Stimulated activated naive B cell treated with anti-CD40 and anti-IgM and Interleukin-4, amounts not matched to agents 10 μg/mL and 1 μg/mL and 100 μg/mL, for 72 hours (primary cell): ENCODE data around the gene CFAP69.

Experiments
- ATAC-seq, 2 donors: fragments of 150-1000 bp; cut with Tn5 transposase; replicated peaks; 2 replicates each; pipeline ENCODE4 v1.10.0; 2021; ENCODE audit warnings: moderate library complexity in 1 of 2
- DNase-seq: peaks from one replicate; pipeline ENCODE4 v3.0.0; 2021
- H3K27ac Mint-ChIP-seq: one replicate; pipeline ENCODE4 v1.8.0; 2022; ENCODE audit warnings: mild to moderate bottlenecking, mixed read lengths
- H3K27me3 Mint-ChIP-seq, 2 donors: one replicate each; pipeline ENCODE4 v1.8.0; 2022; ENCODE audit warnings: mixed read lengths in 2 of 2
- H3K36me3 Mint-ChIP-seq, 2 donors: one replicate each; pipeline ENCODE4 v1.8.0; 2022; ENCODE audit warnings: mixed read lengths in 2 of 2, mild to moderate bottlenecking in 1 of 2
- H3K4me1 Mint-ChIP-seq, 2 donors: one replicate each; pipeline ENCODE4 v1.8.0; 2022; ENCODE audit warnings: mixed read lengths in 2 of 2, mild to moderate bottlenecking in 1 of 2
- H3K4me3 Mint-ChIP-seq, 2 donors: one replicate each; pipeline ENCODE4 v1.8.0; 2022; ENCODE audit warnings: mild to moderate bottlenecking in 2 of 2, mixed read lengths in 2 of 2, moderate library complexity in 1 of 2
- H3K9me3 Mint-ChIP-seq, 2 donors: one replicate each; pipeline ENCODE4 v1.8.0; 2022; ENCODE audit warnings: mixed read lengths in 2 of 2, mild to moderate bottlenecking in 1 of 2

CFAP69 gene

DNA sequence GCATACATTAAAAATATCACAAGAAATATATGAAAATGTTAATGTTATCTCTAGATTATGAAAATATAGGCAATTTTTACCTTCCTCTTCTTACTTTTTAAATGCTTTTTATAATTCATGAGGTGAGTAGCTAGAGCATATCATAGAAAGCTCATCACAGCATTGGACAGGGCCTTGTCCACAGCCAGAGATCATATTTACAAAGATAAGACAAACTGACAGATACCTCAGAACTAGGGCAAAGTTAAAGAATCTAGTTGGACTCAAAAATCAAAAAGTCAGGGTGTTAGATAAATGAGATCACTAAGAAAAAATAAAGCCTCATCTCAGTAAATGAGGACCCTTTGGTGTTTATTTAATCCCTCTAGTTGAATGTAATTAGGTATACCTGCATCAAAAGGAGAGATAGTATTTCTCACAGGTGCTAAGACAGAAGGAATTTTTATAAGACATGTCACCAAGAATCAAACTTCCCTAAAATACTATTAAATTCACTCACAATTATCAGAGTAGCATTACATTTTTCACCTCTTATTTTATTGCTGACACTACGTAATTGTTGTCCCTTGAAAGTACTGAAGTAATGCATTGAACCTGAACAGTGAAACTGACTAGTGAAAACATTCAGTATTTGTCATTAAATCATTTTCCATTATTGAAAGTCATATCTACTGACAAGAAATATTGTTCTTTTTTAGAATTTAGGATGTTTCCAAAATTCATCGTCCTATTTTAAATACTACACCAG is 25.6 kb downstream of the CFAP69 start:
- peaks cover 0 to 7% of the 10 kb centered on the region in 2 donors for H3K27me3 Mint-ChIP-seq
- ATAC-seq = no peak

DNA sequence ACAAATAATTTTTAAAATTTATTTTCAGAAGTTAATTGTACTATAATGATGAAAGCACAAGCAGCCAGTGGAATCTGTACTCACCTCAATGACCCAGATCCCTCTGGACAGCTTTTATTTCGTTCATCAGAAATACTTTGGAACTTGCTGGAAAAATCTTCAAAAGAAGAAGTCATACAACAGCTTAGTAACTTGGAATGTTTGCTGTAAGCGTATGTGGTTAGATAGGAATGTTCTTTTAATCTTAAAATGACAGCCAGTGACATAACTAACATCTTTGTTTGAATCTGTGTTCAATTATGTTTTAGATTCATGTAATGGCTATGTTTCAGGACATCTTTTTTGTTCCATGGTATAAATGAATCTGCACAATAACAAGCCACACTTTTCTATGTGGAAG is 26.8 kb downstream of the CFAP69 start:
- Mint-ChIP-seq H3K4me3 (no peak overlapping the region), H3K36me3 (no peaks in the 10 kb centered on the region), H3K9me3 (no peaks in the 10 kb centered on the region), H3K4me1 (no peaks in the 10 kb centered on the region), H3K27ac (no peak overlapping the region), H3K27me3 (peaks cover 0 to 7% of the 10 kb centered on the region in 2 donors)
- DNase-seq (no peak), ATAC-seq (no peak)

More for the DNA sequence above, 25.6 kb downstream of the CFAP69 start:
- DNase-seq = no peak
- Mint-ChIP-seq H3K36me3 (no peaks in the 10 kb centered on the region), H3K4me3 (no peak overlapping the region), H3K4me1 (no peaks in the 10 kb centered on the region), H3K9me3 (no peaks in the 10 kb centered on the region), H3K27ac (no peak overlapping the region)

DNA sequence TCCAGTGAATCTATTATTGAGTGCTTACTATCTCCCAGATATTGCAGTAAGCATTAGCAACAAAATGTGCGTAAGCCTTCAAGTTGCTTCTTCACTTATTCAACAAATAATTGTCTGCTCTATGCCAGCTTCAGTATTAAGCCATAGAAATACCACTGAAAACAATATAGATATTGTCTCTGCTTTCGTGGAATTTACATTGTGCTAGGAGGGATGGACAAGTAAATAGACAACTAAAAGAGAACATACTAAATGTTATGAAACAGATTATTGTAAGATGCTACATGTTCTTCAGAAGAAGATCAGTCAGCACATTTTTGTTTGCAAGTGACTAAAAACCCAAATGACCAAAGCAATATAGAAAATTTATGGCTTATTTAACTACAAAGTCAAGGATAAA is 27.3 kb downstream of the CFAP69 start:
- H3K27ac Mint-ChIP-seq = no peak overlapping the region
- no peak overlapping the region for H3K4me3 Mint-ChIP-seq
- peaks cover 0 to 7% of the 10 kb centered on the region in 2 donors for H3K27me3 Mint-ChIP-seq
- no peaks in the 10 kb centered on the region for H3K36me3 Mint-ChIP-seq
- H3K9me3 Mint-ChIP-seq = no peaks in the 10 kb centered on the region
- ATAC-seq = no peak
- H3K4me1 Mint-ChIP-seq = no peaks in the 10 kb centered on the region
- DNase-seq = no peak

DNA sequence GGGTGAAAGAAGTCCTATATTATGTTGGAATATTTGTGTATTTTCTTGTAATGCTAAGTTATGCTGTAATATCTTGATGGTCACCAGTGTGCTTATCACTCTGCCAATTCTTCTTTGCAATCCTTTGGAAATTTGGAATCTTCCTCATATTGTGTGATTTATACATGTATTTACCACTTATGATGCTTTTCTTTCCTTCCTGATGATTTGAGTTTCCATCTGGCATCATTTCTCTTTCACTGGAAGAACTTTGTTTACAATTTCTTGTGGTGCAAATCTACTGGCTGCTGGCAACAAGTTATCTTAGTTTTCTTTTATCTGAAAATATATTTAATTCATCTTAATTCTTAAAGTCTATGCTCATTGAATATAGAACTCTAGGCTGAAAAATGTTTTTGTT is 29.2 kb downstream of the CFAP69 start:
- Mint-ChIP-seq H3K4me3 (no peak overlapping the region), H3K27ac (no peak overlapping the region), H3K27me3 (peaks cover 0 to 7% of the 10 kb centered on the region in 2 donors), H3K36me3 (no peaks in the 10 kb centered on the region), H3K9me3 (no peaks in the 10 kb centered on the region), H3K4me1 (no peaks in the 10 kb centered on the region)
- DNase-seq (no peak), ATAC-seq (no peak)

DNA sequence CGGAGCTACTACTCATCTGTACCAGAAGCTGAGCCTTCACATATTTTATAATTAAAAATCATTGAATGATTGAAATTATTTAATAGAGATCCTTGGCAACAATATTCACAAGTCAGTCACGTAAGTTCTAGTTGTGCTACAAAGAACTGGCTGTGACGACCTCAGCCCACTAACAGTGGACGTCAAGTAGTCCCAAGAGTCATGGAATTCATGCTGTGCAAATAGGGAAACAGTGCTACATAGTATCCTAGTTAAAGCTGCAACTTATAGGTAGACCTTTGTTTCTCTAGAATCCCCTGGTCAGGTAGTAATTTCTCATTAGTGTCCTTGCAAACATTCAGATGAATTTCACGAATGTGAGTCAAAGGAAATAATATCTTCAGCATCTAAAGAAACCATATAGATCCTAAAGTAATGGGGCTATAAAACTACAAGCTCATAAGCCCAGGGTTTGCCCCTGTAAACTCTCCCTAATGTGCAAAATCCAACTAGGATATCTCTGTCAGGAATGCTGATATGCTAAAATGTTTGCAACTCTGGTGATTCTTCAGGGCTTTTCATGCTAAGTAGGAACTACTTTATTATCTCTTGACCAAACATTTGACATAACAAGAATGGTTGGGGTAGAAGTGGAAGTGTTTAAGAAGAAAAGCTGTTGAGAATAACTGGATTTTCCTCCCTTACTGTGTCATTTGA is 31.2 kb downstream of the CFAP69 start:
- no peaks in the 10 kb centered on the region for H3K27me3 Mint-ChIP-seq
- no peak for DNase-seq
- H3K36me3 Mint-ChIP-seq = no peaks in the 10 kb centered on the region
- no peak overlapping the region for H3K27ac Mint-ChIP-seq
- no peaks in the 10 kb centered on the region for H3K9me3 Mint-ChIP-seq
- no peaks in the 10 kb centered on the region for H3K4me1 Mint-ChIP-seq
- no peak overlapping the region for H3K4me3 Mint-ChIP-seq
- ATAC-seq = no peak

DNA sequence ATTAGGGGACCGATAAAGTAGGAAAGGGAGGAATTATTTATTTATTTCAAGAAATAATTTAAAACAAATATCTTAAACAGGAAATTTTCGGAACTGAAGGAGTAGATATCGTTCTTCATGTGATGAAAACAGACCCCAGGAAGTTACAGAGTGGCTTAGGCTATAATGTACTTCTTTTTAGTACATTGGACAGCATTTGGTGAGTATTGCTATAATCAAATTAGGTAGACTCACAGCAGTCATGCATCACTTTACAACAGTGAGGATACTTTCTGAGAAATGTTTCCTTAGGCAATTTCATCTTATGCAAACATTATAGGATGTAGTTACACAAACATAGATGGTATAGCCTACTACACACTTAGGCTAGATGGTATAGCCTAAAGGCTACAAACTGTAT is 43.2 kb downstream of the CFAP69 start:
- H3K4me3 Mint-ChIP-seq = no peak overlapping the region
- H3K4me1 Mint-ChIP-seq = no peaks in the 10 kb centered on the region
- no peak for ATAC-seq
- DNase-seq = no peak
- no peak overlapping the region for H3K27ac Mint-ChIP-seq
- H3K27me3 Mint-ChIP-seq = no peaks in the 10 kb centered on the region
- no peaks in the 10 kb centered on the region for H3K36me3 Mint-ChIP-seq
- no peaks in the 10 kb centered on the region for H3K9me3 Mint-ChIP-seq

DNA sequence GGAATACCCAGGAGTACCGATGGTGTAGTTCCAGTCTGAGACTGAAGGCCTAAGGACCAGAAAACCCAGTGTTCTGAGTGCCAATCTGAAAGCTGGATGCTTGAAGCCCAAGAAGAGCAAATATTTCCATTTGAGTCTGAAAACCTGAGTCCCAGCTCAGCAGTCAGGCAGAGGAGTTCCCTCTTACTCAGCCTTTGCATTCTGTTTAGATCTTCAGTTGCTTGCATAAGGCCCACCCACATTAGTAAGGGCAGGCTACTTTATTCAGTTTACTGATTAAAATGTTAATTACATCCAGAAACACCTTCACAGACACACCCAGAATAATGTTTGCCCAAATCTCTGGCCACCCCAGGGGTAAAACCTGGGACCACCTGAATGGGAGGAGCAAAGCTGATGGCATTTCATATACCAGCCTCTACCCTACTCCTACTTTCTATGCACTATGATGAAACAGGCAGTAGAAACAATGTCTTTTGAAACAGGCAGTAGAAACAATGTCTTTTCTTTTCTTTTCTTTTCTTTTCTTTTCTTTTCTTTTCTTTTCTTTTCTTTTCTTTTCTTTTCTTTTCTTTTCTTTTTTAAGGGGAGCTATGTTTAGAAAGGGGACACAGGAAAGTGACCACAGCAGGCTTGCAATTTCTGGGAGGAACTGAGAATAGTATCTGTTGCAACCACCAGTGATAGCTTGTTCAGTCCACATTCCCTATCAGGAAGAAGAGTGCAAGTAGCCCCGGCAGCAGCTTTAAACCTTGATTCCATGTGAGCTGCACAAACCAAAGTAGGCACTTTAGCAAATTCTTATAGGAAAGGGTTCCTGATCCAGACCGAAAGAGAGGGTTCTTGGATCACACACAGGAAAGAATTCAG is 45.5 kb downstream of the CFAP69 start:
- Mint-ChIP-seq H3K27me3 (peaks cover 0 to 5% of the 10 kb centered on the region in 2 donors), H3K27ac (no peak overlapping the region), H3K36me3 (no peaks in the 10 kb centered on the region), H3K4me3 (no peak overlapping the region), H3K4me1 (no peaks in the 10 kb centered on the region), H3K9me3 (peaks cover 3% of the 10 kb centered on the region in 2 donors)
- ATAC-seq (no peak), DNase-seq (no peak)

DNA sequence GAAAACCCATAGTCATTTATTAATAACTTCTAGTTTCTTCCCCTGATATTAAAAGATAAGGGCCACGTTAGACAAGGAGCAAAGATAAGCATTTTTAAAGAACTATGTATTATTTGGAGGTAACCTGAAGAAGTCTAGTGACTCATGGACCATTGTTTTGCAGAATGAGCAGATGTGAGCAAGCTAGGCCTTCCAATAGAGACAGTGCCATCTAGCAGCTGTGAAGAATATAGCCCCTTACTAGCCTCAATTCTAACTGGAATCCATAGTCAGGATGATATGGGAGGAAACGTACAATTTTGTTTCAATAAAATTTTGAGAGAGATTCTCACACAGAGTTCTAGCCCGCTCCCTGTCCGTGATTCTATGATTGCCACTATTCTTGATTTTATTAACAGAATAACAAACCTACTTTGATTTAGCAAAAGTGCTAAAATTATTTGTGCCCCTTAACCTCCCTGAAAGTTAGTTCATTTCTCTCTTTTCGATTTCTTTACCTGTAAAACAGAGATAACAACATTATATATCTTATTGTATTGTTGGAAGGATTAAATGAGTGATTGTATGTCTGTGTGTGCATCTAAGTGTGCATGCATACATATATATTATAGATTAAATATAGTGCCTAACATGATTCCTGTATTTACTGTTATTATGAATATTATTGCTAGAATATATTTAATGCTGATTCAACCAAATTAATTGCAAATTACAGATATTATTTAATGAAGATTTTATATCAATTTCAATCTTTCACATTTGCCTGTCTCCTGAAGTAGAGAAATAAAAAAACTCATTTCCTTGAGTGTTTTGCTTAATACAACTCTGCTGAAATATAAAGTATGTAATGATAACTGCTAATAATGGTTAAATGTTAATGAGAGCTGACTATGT is 53.4 kb downstream of the CFAP69 start:
- peak; percentile 76 for ATAC-seq
- H3K4me1 Mint-ChIP-seq = no peaks in the 10 kb centered on the region

DNA sequence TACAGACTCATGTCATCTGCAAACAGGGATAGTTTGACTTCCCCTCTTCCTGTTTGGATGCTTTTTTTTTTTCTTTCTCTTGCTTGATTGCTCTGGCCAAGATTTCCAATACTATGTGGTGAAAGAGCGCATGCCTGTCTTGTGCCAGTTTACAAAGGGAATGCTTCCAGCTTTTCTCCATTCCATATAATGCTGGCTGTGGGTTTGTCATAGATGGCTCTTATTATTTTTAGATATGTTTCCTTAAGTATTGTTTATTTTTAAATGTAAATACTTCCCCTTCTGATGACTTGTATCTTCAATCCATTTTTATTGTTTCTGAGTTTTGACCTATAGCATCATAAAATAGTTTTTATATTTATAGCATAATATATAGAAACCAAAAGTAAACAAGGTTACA is 58.3 kb downstream of the CFAP69 start:
- Mint-ChIP-seq H3K4me3 (no peak overlapping the region), H3K27ac (no peak overlapping the region), H3K4me1 (no peaks in the 10 kb centered on the region), H3K36me3 (no peaks in the 10 kb centered on the region), H3K27me3 (peaks cover 0 to 14% of the 10 kb centered on the region in 2 donors), H3K9me3 (no peaks in the 10 kb centered on the region)
- DNase-seq (no peak), ATAC-seq (no peak)

More for the DNA sequence above, 53.4 kb downstream of the CFAP69 start:
- Mint-ChIP-seq H3K4me3 (no peak overlapping the region), H3K27ac (no peak overlapping the region), H3K36me3 (no peaks in the 10 kb centered on the region), H3K9me3 (peaks cover 2% of the 10 kb centered on the region in 2 donors), H3K27me3 (peaks cover 0 to 18% of the 10 kb centered on the region in 2 donors)
- DNase-seq = no peak

DNA sequence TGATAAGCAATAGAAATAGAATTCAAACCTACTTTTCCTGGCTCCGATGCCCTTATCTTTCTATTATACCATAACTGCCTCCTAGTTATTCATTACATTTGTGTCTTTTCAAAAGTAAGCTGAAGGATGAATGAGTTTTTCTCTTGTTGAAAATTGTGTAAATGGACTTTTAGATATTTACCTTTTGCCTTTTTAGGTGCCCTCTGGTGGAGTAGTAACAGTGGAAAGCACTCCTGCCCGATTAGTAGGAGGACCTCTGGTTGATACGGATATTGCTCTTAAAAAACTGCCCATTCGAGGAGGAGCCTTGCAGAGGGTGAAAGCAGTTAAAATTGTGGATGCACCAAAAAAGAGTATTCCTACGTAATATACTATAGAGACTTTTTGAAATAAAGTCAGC is 64.9 kb downstream of the CFAP69 start:
- peaks cover 4 to 18% of the 10 kb centered on the region in 2 donors for H3K27me3 Mint-ChIP-seq
- no peaks in the 10 kb centered on the region for H3K9me3 Mint-ChIP-seq
- H3K4me1 Mint-ChIP-seq = no peaks in the 10 kb centered on the region
- no peak for DNase-seq
- no peak for ATAC-seq
- no peaks in the 10 kb centered on the region for H3K36me3 Mint-ChIP-seq
- H3K4me3 Mint-ChIP-seq = no peak overlapping the region
- H3K27ac Mint-ChIP-seq = no peak overlapping the region

DNA sequence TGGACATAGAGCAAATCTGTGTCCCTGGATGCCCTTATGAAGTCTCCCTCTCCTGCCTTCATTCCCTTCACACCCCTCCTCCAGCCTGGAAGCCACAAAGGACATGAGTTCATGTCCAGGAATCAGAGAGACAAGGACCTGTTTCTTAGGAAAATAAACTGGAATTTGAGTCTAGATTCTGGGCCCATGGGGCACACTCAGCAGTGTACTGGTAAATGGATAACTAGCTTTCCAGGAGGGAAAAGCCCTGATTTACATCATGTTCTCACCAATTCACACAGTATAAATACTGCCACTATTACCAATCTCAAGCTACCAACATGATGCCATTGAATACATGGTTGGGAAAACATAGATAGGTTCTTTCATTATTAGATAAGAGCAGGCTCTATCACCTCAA is 66.2 kb downstream of the CFAP69 start:
- ATAC-seq (no peak), DNase-seq (no peak)
- Mint-ChIP-seq H3K27ac (no peak overlapping the region), H3K4me1 (no peaks in the 10 kb centered on the region), H3K4me3 (no peak overlapping the region), H3K36me3 (no peaks in the 10 kb centered on the region), H3K9me3 (no peaks in the 10 kb centered on the region), H3K27me3 (peaks cover 8 to 18% of the 10 kb centered on the region in 2 donors)

DNA sequence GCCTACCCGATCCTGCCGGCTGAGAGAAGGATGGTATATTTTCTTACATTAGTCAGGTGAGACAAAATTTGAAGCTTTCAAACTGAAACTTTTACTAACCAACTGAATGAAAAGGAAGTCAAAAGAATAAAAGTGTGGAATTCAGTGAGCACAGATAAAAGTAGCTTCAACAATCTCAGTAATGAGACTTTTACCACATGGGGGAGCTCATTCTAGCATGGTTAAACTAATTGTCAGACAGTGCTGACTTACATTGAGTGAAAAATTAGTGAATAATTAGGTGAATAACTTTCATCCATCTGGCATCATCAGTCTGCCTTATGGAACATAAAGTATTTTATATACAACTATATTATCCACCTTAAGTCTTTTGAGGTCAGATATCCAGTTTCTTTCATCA is 67.8 kb downstream of the CFAP69 start:
- no peak for DNase-seq
- Mint-ChIP-seq H3K4me3 (no peak overlapping the region), H3K9me3 (no peaks in the 10 kb centered on the region), H3K4me1 (no peaks in the 10 kb centered on the region), H3K36me3 (no peaks in the 10 kb centered on the region), H3K27me3 (peaks cover 8 to 18% of the 10 kb centered on the region in 2 donors), H3K27ac (no peak overlapping the region)
- ATAC-seq = no peak

DNA sequence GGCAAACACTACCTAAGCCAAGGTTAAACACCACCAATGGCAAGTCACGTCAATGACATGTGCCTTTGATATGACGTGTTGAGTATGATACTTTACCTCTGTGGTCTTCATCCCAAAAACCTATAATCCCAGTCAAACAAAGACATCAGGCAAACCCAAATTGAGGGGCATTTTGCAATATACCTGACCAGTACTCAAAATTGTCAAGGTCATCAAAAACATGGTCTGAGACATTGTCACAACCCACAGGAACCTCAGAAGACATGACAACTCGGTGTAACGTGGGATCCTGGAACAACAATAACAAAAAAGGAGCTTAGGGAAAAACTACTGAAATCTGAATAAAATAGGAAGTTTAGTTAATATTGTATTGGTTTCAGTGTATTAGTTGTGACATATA is 68.9 kb downstream of the CFAP69 start:
- Mint-ChIP-seq H3K27me3 (peaks cover 12 to 24% of the 10 kb centered on the region in 2 donors), H3K9me3 (no peaks in the 10 kb centered on the region), H3K4me3 (no peak overlapping the region), H3K4me1 (no peaks in the 10 kb centered on the region), H3K36me3 (no peaks in the 10 kb centered on the region), H3K27ac (no peak overlapping the region)
- DNase-seq (no peak), ATAC-seq (no peak)

DNA sequence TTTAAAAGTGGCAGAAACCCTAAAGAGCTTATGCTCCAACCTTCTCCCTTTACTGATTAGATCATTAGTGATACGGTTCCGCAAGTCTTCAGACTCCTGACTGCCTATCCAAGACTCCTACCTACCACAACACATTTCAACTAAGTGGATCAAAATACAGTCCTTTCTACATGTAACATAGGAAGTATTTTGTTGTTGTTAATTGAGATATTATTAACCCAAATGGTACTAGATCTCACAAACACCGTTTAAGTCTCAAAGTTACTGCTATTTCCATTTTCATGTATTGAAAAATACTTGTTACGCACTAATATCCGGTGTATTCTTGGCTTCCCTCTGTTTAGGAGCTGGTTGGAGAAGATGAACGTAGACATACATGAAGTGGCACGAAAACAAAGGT is 75.0 kb downstream of the CFAP69 start:
- H3K27me3 Mint-ChIP-seq = peaks cover 41 to 47% of the 10 kb centered on the region in 2 donors
- H3K9me3 Mint-ChIP-seq = peaks cover 0 to 2% of the 10 kb centered on the region in 2 donors
- H3K4me3 Mint-ChIP-seq = peak overlapping the region; percentile 31 to 48
- DNase-seq (no peak), ATAC-seq (no peak)
- peaks cover 5 to 6% of the 10 kb centered on the region in 2 donors for H3K4me1 Mint-ChIP-seq
- H3K36me3 Mint-ChIP-seq = no peaks in the 10 kb centered on the region
- no peak overlapping the region for H3K27ac Mint-ChIP-seq
